Pancreas (tissue), 10 donors: ENCODE results near the gene PRPF8. TPM values are rescaled to one million over a fixed set of nuclear protein-coding genes. Genes with fewer than 3 reads are reported as not detected.
"Not testable (repeated sequence)": the region's sequence is repeated elsewhere in the genome, so short reads cannot be mapped to it uniquely, and the experiment has no call there.

ENCODE experiments used
- ATAC-seq, 4 donors: fragments of 200-7000 bp; cut with Tn5 transposase; one replicate each; pipeline versions ENCODE4 v1.8.0 to v1.9.1; 2020; ENCODE audit warnings: mild to moderate bottlenecking in 4 of 4, moderate library complexity in 4 of 4
- DNase-seq, 6 donors: peaks; one replicate each; pipeline ENCODE4 v3.0.0-alpha.2; 2020
- FAIRE-seq: peaks from 2 replicates; lab custom pipeline; 2012; peaks lifted over from hg19 to GRCh38; lab: Jason Lieb, UNC
- H3K27ac ChIP-seq, 4 donors: fragments of 200-600 bp; sonication (generic); 1 replicate in 3 of 4; 2 replicates in 1 of 4; pipeline versions ENCODE4 v1.5.0 to v1.8.0; 2020
- H3K27me3 ChIP-seq, 4 donors: fragments of 200-600 bp; one replicate each; pipeline ENCODE4 v1.8.0; 2021
- H3K36me3 ChIP-seq, 3 donors: fragments of 200-600 bp; sonication (generic) in 1 of 3; one replicate each; pipeline versions ENCODE4 v1.5.0 to v1.8.0; 2020 to 2021
- H3K4me1 ChIP-seq, 3 donors: fragments of 200-600 bp; one replicate each; pipeline ENCODE4 v1.8.0; 2021
- H3K4me3 ChIP-seq, 4 donors: fragments of 200-600 bp; sonication (generic) in 2 of 4; one replicate each; pipeline versions ENCODE4 v1.5.0 to v1.8.0; 2020 to 2021
- H3K9me3 ChIP-seq, 4 donors: fragments of 200-600 bp; one replicate each; pipeline ENCODE4 v1.8.0; 2021
- CTCF ChIP-seq, 4 donors: fragments of 200-600 bp; sonication (generic) in 3 of 4; IDR thresholded peaks; one replicate each; pipeline versions ENCODE4 v1.5.0 to v1.8.0; 2021; ENCODE audit warnings: antibody characterized with exemption in 4 of 4
- WGBS, 2 donors: extraction: QIAGEN DNeasy Blood & Tissue Kit; methylation state at CpG; one replicate each; pipeline ENCODE4 v1.1.7; 2013; 5-methylcytosine and 5-hydroxymethylcytosine counted together
- intact Hi-C, 3 donors: fragments of 100-400 bp; cut with DNase I; formaldehyde crosslinking; loops; one replicate each; pipeline versions ENCODE4 v1.11.1 to v1.14.2; 2022
- polyA plus RNA-seq, 2 donors: library from polyadenylated mRNA; stranded (reverse); fragments of 200-250 nt; gene quantifications; one replicate each; pipeline ENCODE4 v1.2.3, GENCODE V29; 2013
- total RNA-seq, 6 donors: library from RNA; stranded (reverse); fragmentation: NEBNext Ultra II Directional in 4 of 6; extraction: Animal tissue kit (Norgen Biotek cat#: 25700) in 4 of 6; gene quantifications; one replicate each; pipeline versions ENCODE4 v1.2.1 to v1.2.4, GENCODE V29; 2021 to 2023
- donor health status: healthy with polysubstance abuse.
- donor health status: DM: no; HTN: no; CAD: no; lungs with moderate emphysema.
- donor health status: DM: no; HTN: no; CAD: no.
- donor health status: control.
- donor health status: control.
- donor health status: Bipolar disorder and iron deficiency.
- donor health status: DM: yes; HTN: yes; CAD: no.
- donor health status: DM: no; HTN: no; CAD: no.
- donor health status: DM: no; HTN: no; CAD: no.
- donor health status: DM: yes; HTN: yes; CAD: no.

The PRPF8 gene
- total and polyA plus RNA-seq, 8 donors = 78.9 to 129 (median 97.7) TPM

GRCh38 chr17:1695365-1695764 is 10.7 kb upstream of the PRPF8 start:
- Histone ChIP-seq H3K27me3 (no peaks in the 10 kb centered on the region), H3K27ac (no peak overlapping the region), H3K4me1 (no peaks in the 10 kb centered on the region), H3K9me3 (no peaks in the 10 kb centered on the region), H3K4me3 (no peak overlapping the region), H3K36me3 (no peaks in the 10 kb centered on the region)
- FAIRE-seq (no peak), ATAC-seq (no peak), DNase-seq (no peak)
- intact Hi-C loops = no loop called here
- 81 to 85% methylated on average over 8 of the region's 8 CpGs for WGBS, 2 donors
- no peak for TF ChIP-seq CTCF (IDR thresholded peaks at IDR 0.05)

- no peak for FAIRE-seq
- TF ChIP-seq CTCF (IDR thresholded peaks at IDR 0.05) = no peak
- Histone ChIP-seq H3K36me3 (no peaks in the 10 kb centered on the region), H3K27ac (no peak overlapping the region), H3K9me3 (no peaks in the 10 kb centered on the region), H3K27me3 (no peaks in the 10 kb centered on the region), H3K4me3 (no peak overlapping the region), H3K4me1 (no peaks in the 10 kb centered on the region)
- intact Hi-C loops = no loop called here
- 90 to 91% methylated on average over 7 of the region's 7 CpGs for WGBS, 2 donors
- no peak for ATAC-seq
- DNase-seq = no peak
Observed at GRCh38 chr17:1693339-1693738, 8.7 kb upstream of the PRPF8 start.

DNA sequence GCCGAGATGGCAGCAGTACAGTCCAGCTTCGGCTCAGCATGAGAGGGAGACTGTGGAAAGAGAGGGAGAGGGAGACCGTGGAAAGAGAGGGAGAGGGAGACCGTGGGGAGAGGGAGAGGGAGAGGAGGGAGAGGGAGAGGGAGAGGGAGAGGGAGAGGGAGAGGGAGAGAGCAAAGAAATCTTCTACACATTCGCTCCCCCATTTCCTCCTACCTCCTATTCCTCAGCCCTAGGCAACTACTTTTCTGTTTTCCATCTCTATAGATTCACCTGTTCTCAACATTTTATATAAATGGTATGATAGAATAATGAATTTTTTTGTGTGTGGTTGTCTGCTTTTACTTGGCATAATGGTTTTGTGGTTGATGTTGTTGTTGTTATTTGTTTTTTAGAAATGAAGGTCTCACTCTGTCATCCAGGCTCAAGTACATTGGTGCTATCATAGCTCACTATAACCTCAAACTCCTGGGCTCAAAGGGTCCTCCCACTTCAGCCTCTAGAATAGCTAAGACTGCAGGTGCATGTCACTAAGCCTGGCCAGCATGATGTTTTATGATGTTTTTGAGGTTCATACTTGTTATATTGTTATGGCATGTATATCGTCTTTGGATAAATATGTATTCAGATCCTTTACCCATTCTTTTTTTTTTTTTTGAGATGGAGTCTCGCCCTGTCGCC is 6.0 kb upstream of the PRPF8 start:
- DNase-seq (no peak), ATAC-seq (no peak), FAIRE-seq (no peak)
- Histone ChIP-seq H3K36me3 (no peaks in the 10 kb centered on the region), H3K4me3 (no peak overlapping the region), H3K9me3 (no peaks in the 10 kb centered on the region), H3K27me3 (no peaks in the 10 kb centered on the region), H3K4me1 (no peaks in the 10 kb centered on the region), H3K27ac (no peak overlapping the region)
- no peak for TF ChIP-seq CTCF (IDR thresholded peaks at IDR 0.05)
- 78 to 93% methylated on average over 6 to 7 of the region's 8 CpGs for WGBS, 2 donors
- intact Hi-C loops = no loop called here

DNA sequence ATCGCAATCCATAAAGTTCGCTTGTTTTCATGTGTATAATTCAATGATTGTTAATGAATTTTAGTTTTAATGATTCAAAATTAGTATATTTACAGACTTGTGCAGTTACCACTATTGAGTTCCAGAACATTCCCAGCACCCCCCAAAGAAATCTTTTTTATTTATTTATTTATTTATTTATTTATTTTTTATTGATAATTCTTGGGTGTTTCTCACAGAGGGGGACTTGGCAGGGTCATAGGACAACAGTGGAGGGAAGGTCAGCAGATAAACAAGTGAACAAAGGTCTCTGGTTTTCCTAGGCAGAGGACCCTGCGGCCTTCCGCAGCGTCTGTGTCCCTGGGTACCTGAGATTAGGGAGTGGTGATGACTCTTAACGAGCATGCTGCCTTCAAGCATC is 3.7 kb upstream of the PRPF8 start:
- DNase-seq, H3K36me3 ChIP-seq, H3K9me3 ChIP-seq, FAIRE-seq, H3K4me3 ChIP-seq, H3K4me1 ChIP-seq, H3K27ac ChIP-seq, intact Hi-C loops, H3K27me3 ChIP-seq, ATAC-seq: not testable (repeated sequence)
- 75 to 79% methylated on average over 6 of the region's 6 CpGs for WGBS, 2 donors

- Histone ChIP-seq H3K9me3 (no peaks in the 10 kb centered on the region), H3K27ac (no peak overlapping the region), H3K36me3 (peaks cover 0 to 18% (median 6%) of the 10 kb centered on the region in 3 donors), H3K4me1 (peaks cover 0 to 15% (median 5%) of the 10 kb centered on the region in 3 donors), H3K27me3 (no peaks in the 10 kb centered on the region), H3K4me3 (no peak overlapping the region)
- no peak for DNase-seq
- no peak for TF ChIP-seq CTCF (IDR thresholded peaks at IDR 0.05)
- intact Hi-C loops = no loop called here
- no peak for ATAC-seq
- FAIRE-seq = no peak
- WGBS, 2 donors = 79 to 84% methylated on average over 7 of the region's 7 CpGs
Observed at GRCh38 chr17:1686086-1686485, 1.4 kb upstream of the PRPF8 start.
